Psoas muscle (tissue), 8 donors: Measurements from ENCODE around the gene ACSS3. TPM values are rescaled to one million over a fixed set of nuclear protein-coding genes. Genes with fewer than 3 reads are reported as not detected.

Source experiments
- ATAC-seq, 4 donors: fragments of 200-7000 bp; cut with Tn5 transposase; one replicate each; pipeline ENCODE4 v1.9.1; 2020; ENCODE audit warnings: moderate library complexity in 3 of 4, mild to moderate bottlenecking in 2 of 4
- DNase-seq, 2 donors: peaks; one replicate each; pipeline ENCODE4 v3.0.0-alpha.2; 2020
- H3K27ac ChIP-seq: fragments of 200-600 bp; one replicate; pipeline ENCODE4 v1.8.0; 2022
- H3K27me3 ChIP-seq, 3 donors: fragments of 200-600 bp in 1 of 3; one replicate each; pipeline versions ENCODE4 v1.6.1 to v1.8.0; 2013 to 2022; ENCODE audit warnings: low read length in 2 of 3, mild to moderate bottlenecking in 2 of 3, moderate library complexity in 1 of 3; ENCODE audit not compliant: insufficient read depth in 3 of 3
- H3K36me3 ChIP-seq, 2 donors: fragments of 200-600 bp in 1 of 2; one replicate each; pipeline versions ENCODE4 v1.6.1 to v1.8.0; 2013 to 2022; ENCODE audit warnings: low read depth in 1 of 2, mild to moderate bottlenecking in 1 of 2, moderate library complexity in 1 of 2; ENCODE audit not compliant: insufficient read depth in 1 of 2
- H3K4me1 ChIP-seq: fragments of 200-600 bp; one replicate; pipeline ENCODE4 v1.8.0; 2022
- H3K4me3 ChIP-seq: fragments of 200-600 bp; one replicate; pipeline ENCODE4 v1.8.0; 2022; ENCODE audit warnings: mild to moderate bottlenecking
- H3K9me3 ChIP-seq: fragments of 200-600 bp; one replicate; pipeline ENCODE4 v1.8.0; 2022
- CTCF ChIP-seq: fragments of 200-600 bp; IDR thresholded peaks from one replicate; pipeline ENCODE4 v1.8.0; 2022; ENCODE audit warnings: antibody characterized with exemption
- WGBS, 3 donors: extraction: QIAGEN DNeasy Blood & Tissue Kit; methylation state at CpG; one replicate each; pipeline versions ENCODE4 v1.1.6 to v1.1.7; 2013; 5-methylcytosine and 5-hydroxymethylcytosine counted together
- intact Hi-C, 2 donors: fragments of 100-400 bp; cut with DNase I; formaldehyde crosslinking; loops; one replicate each; pipeline versions ENCODE4 v1.11.0 to v1.14.2; 2022
- polyA plus RNA-seq, 3 donors: library from polyadenylated mRNA; stranded (reverse); fragments of 200-250 nt; gene quantifications; one replicate each; pipeline ENCODE4 v1.2.3, GENCODE V29; 2013
- total RNA-seq, 4 donors: library from RNA; stranded (reverse); fragmentation: NEBNext Ultra II Directional in 2 of 4; extraction: Animal tissue kit (Norgen Biotek cat#: 25700) in 2 of 4; gene quantifications; one replicate each; pipeline versions ENCODE4 v1.2.1 to v1.2.4, GENCODE V29; 2021 to 2023
- donor health status: healthy with polysubstance abuse.
- donor health status: DM: no; HTN: no; CAD: no; lungs with moderate emphysema.
- donor health status: Bipolar disorder and iron deficiency.
- donor health status: healthy.
- donor health status: DM: yes; HTN: yes; CAD: no.
- donor health status: DM: no; HTN: no; CAD: no.
- donor health status: DM: no; HTN: no; CAD: no.
- donor health status: DM: yes; HTN: yes; CAD: no.

The ACSS3 gene
- total and polyA plus RNA-seq, 7 donors: 1.3 to 21.9 (median 7.1) TPM

DNA sequence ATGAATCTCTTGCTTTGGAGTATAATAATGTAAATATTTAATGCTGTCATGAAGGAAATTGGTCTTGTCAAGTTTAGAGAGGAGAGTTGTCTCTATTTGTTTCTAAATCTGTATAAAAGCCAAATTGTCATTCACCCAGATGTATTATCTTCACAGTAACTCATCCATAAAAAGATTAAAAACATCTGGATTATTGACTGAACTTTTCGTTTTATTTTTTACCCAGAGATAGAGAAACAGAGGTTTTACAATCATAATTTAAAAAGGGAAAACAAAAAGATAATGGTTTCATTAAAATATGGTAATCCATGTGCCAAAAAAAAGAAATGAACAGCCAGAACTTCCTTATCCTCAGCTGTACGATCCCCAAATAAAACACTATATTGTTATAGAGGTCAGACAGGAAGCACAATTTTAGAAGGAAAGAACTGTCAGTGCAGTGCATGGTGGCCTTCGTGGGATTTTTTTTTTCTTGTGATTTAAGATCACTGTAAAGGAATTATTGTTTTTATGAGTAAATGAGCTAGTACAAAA lies 125.9 kb downstream of the ACSS3 start:
- H3K27me3 ChIP-seq: no peaks in the 10 kb centered on the region
- no peak overlapping the region for H3K4me3 ChIP-seq
- no peak for TF ChIP-seq CTCF
- WGBS, 3 donors: 36 to 49% (median 47%) methylated on average over 3 of the region's 3 CpGs
- peaks cover 0 to 30% of the 10 kb centered on the region in 2 donors for H3K36me3 ChIP-seq
- no peak overlapping the region for H3K27ac ChIP-seq
- no peak for ATAC-seq
- intact Hi-C loops: no loop called here
- DNase-seq: no peak
- no peaks in the 10 kb centered on the region for H3K4me1 ChIP-seq
- no peaks in the 10 kb centered on the region for H3K9me3 ChIP-seq

DNA sequence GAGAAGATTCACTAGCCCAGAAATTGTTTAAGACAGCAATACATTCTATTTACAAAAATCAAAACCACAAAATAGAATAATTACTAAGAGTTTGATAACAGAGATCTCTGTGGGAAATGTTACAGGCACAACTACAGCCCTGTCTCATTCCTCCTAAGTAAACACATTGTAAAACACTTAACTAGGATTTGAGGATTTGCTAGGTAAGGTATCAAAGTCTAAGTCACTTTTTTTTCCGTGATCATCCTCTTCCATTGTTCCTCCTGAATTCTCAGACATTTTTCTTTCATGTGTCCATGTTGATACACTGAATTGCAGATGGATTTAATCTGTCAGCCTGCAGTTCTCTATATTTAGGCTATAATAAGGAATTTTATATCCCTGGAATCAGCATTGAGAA lies 127.5 kb downstream of the ACSS3 start:
- peaks cover 5% of the 10 kb centered on the region for H3K4me1 ChIP-seq
- 91 to 94% (median 92%) methylated on average over 1 of the region's 1 CpG for WGBS, 3 donors
- no peak overlapping the region for H3K27ac ChIP-seq
- intact Hi-C loops: no loop called here
- no peak overlapping the region for H3K4me3 ChIP-seq
- no peak for DNase-seq
- no peaks in the 10 kb centered on the region for H3K27me3 ChIP-seq
- H3K36me3 ChIP-seq: peaks cover 0 to 17% of the 10 kb centered on the region in 2 donors
- H3K9me3 ChIP-seq: no peaks in the 10 kb centered on the region
- TF ChIP-seq CTCF: no peak
- no peak for ATAC-seq

DNA sequence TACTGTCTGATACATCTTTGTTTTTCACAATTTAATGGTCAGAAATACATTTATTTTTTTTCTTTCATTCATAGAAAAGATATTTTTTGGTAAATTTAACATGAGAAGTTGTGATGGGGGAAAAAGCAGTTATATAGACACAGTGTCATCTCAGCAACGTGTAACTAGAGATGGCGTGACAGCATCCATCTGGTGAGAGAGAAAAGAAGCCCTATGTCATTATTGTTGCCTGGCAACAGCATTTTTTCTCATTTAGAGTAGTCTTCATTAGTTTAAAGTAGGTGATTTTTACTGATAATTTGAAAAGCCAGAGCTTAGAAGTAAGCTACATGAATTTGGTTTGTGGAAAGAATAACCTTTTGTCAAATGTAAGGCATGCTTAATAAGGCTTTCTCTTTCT lies 128.6 kb downstream of the ACSS3 start:
- no peak overlapping the region for H3K27ac ChIP-seq
- H3K27me3 ChIP-seq: no peaks in the 10 kb centered on the region
- H3K4me1 ChIP-seq: peaks cover 5% of the 10 kb centered on the region
- H3K36me3 ChIP-seq: peaks cover 0 to 11% of the 10 kb centered on the region in 2 donors
- H3K4me3 ChIP-seq: no peak overlapping the region
- ATAC-seq (no peak), DNase-seq (no peak)
- no peaks in the 10 kb centered on the region for H3K9me3 ChIP-seq
- intact Hi-C loops: no loop called here
- WGBS, 3 donors: 53 to 68% (median 67%) methylated on average over 2 of the region's 2 CpGs
- no peak for TF ChIP-seq CTCF

DNA sequence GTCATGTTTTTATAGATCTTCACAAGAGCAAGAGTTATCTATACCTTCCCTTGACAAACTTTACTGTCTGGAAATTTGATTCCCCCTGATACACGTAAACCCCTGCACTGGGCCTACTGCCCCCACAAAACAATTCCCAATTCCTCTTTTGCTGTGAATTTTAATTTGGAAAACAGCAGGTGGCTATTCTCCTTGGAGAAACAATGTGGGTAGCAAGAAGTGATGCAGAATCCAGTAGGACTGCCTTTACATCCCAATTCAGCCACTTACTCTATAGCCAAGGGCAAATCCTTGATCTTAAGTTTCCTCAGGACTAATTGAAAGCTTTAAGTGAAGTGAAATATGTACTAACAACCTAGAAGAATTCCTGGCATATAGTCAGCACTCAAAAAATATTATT lies 129.3 kb downstream of the ACSS3 start:
- Histone ChIP-seq H3K4me3 (no peak overlapping the region), H3K27ac (no peak overlapping the region), H3K9me3 (no peaks in the 10 kb centered on the region), H3K27me3 (no peaks in the 10 kb centered on the region), H3K4me1 (peaks cover 5% of the 10 kb centered on the region), H3K36me3 (peaks cover 0 to 9% of the 10 kb centered on the region in 2 donors)
- no peak for TF ChIP-seq CTCF
- intact Hi-C loops: no loop called here
- ATAC-seq: no peak
- WGBS, 3 donors: 80 to 91% (median 84%) methylated on average over 1 of the region's 1 CpG
- DNase-seq: no peak

GRCh38 chr12:81207664-81208063 lies 129.8 kb downstream of the ACSS3 start:
- H3K36me3 ChIP-seq: peaks cover 0 to 4% of the 10 kb centered on the region in 2 donors
- no peak overlapping the region for H3K27ac ChIP-seq
- 85 to 88% (median 87%) methylated on average over 4 of the region's 4 CpGs for WGBS, 3 donors
- intact Hi-C loops: no loop called here
- no peaks in the 10 kb centered on the region for H3K9me3 ChIP-seq
- peaks cover 5% of the 10 kb centered on the region for H3K4me1 ChIP-seq
- no peak for ATAC-seq
- TF ChIP-seq CTCF: no peak
- no peaks in the 10 kb centered on the region for H3K27me3 ChIP-seq
- no peak overlapping the region for H3K4me3 ChIP-seq
- DNase-seq: no peak
